Uterus (tissue), 2 donors: ENCODE measurements around the gene CHML.

Experiments
- CTCF ChIP-seq, 4 experiments: fragments of 200-600 bp in 2 of 4; fragments of 450-650 bp in 2 of 4; sonication (generic) in 2 of 4; IDR thresholded peaks; one replicate each; pipeline ENCODE4 v1.5.1; 2016 to 2019; ENCODE audit warnings: antibody characterized with exemption in 4 of 4, mild to moderate bottlenecking in 2 of 4, moderate library complexity in 1 of 4
- POLR2A ChIP-seq, 2 donors: fragments of 450-650 bp; IDR thresholded peaks; one replicate each; pipeline ENCODE4 v1.6.1; 2016; ENCODE audit warnings: antibody characterized with exemption in 2 of 2, mild to moderate bottlenecking in 1 of 2, moderate library complexity in 1 of 2

- TF ChIP-seq POLR2A (IDR thresholded peaks at IDR 0.05) = no peak
- TF ChIP-seq CTCF (IDR thresholded peaks at IDR 0.05) = no peak
These were observed 42.8 kb upstream of the CHML start for GRCh38 chr1:241682921-241683320.
